ENCODE measurements around the gene TEF. TPM values are rescaled to one million over a fixed set of nuclear protein-coding genes. Genes with fewer than 3 reads are reported as not detected.

TEF gene
- total and polyA plus RNA-seq, 9 of the 15 experiments (the other 6 are each of a cell fraction or from before 2014, with no cell fraction given): 0.04 to 3.1 (median 1.2) TPM

DNA sequence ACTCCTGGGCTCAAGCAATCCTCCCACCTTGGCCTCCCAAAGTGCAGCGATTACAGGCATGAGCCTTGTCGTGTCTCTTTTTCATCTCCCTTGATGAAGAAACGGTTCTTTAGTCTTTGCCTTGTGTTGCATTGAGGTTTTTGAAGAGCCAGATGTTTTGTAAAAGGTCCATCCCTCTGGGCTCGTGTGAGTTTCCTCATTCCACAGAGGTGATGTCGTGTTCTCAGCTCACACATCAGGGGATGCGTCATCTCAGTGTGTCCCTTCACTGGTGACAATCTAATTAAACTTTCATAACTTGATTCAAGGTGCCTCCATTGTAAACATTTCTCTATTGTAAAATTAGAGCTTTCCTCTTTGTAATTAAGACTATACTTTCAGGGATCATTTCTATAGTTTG is 29.7 kb upstream of the TEF start:
- ATAC-seq (no peak), FAIRE-seq (no peak), DNase-seq (ENCODE audit: extremely low read depth in 1 of 4, low spot score in 3 of 4) (no peak)
- intact Hi-C loops (cut with micrococcal nuclease) (no loop called here), in situ Hi-C loops (cut with MboI) (no loop called here)
- Histone ChIP-seq H3K27ac (ENCODE audit: extremely low read depth, low read depth, low read length) (no peak overlapping the region), H3K27me3 (ENCODE audit: control insufficient read depth in 2 of 2, insufficient read depth in 2 of 2, low read length in 2 of 2) (no peaks in the 10 kb centered on the region), H4K20me1 (replicated peaks; ENCODE audit: control insufficient read depth, insufficient read depth, low read length) (no peaks in the 10 kb centered on the region), H3K36me3 (ENCODE audit: control insufficient read depth, insufficient read depth, low read length) (peaks cover 90% of the 10 kb centered on the region; the same call in 2 of the 3 replicates), H3K9ac (ENCODE audit: insufficient read depth in 1 of 2, low read depth in 2 of 2, low read length in 2 of 2) (no peak overlapping the region), H2AFZ (ENCODE audit: low read depth, low read length) (no peak overlapping the region), H3K4me3 (no peak overlapping the region), H3K4me1 (replicated peaks in 1 of 2; ENCODE audit: control insufficient read depth in 2 of 2, insufficient read depth in 2 of 2, low read length in 2 of 2) (peaks cover 10 to 32% of the 10 kb centered on the region in 2 experiments; a peak in 4 of 5 replicates), H3K79me2 (ENCODE audit: control insufficient read depth, insufficient read depth, low read length) (no peaks in the 10 kb centered on the region; the same call in 2 of the 3 replicates), H3K9me3 (replicated peaks; ENCODE audit: control insufficient read depth, insufficient read depth, low read depth, low read length) (no peaks in the 10 kb centered on the region), H3K4me2 (ENCODE audit: insufficient read depth, low read length) (no peak overlapping the region), H3K9me1 (ENCODE audit: control insufficient read depth, insufficient read depth, low read length) (no peaks in the 10 kb centered on the region)
- TF ChIP-seq, protein P1, sequence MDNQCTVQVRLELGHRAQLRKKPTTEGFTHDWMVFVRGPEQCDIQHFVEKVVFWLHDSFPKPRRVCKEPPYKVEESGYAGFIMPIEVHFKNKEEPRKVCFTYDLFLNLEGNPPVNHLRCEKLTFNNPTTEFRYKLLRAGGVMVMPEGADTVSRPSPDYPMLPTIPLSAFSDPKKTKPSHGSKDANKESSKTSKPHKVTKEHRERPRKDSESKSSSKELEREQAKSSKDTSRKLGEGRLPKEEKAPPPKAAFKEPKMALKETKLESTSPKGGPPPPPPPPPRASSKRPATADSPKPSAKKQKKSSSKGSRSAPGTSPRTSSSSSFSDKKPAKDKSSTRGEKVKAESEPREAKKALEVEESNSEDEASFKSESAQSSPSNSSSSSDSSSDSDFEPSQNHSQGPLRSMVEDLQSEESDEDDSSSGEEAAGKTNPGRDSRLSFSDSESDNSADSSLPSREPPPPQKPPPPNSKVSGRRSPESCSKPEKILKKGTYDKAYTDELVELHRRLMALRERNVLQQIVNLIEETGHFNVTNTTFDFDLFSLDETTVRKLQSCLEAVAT (IDR thresholded peaks at IDR 0.05): no peak
- BruUV-seq (replicated peaks): no TSS peak
- ChIA-PET CTCF (ENCODE audit: low intra/inter-chr PET ratio) (no interaction called here), POLR2A (no interaction called here)
- 82% methylated on average over 6 of the region's 6 CpGs for WGBS (ENCODE audit: insufficient coverage, low coverage, missing lambda C conversion rate)

DNA sequence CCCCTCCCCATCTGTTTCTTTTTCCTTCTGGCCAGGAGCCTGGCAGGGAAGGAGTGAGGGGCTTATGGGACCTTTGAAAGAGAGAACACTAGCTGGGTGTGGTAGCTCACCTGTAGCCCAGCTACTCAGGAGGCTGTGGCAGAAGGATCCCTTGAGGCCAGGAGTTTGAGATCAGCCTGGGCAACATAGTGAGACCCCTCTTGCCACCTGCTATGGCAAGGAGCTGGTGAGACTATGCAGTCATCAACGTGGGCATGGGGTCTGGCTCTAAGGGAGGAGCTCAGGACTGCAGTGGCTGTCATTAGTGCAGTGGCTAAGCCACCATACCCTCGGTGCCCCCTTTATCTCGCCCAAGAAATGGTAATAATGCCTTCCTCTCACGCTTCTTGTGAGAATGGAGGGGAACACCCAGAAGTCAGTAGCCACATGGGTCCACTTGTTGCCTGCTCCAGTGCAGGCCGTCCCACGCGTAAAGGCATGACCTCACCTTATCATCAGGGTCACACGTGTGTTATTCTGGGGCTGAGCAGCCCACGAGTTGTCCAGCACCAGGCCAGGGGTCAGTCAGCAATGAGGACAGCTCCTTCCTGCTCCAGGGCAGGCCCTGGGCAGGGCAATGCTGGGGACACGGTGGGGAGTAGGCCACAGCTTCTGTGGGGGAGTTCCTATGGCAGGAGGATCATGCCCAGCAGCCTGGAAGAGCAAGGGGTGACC is 27.7 kb upstream of the TEF start:
- peaks cover 84% of the 10 kb centered on the region; the same call in 2 of the 3 replicates for H3K36me3 ChIP-seq (ENCODE audit: control insufficient read depth, insufficient read depth, low read length)
- CTCF ChIA-PET (ENCODE audit: low intra/inter-chr PET ratio): no interaction called here
- TF ChIP-seq NCOR1 (IDR thresholded peaks at IDR 0.05) (no peak), BHLHE40 (IDR thresholded peaks at IDR 0.05; ENCODE audit: low read length) (0 out of 2 replicates have a peak, but pooled peaks have one; percentile 25), SAFB2 (IDR thresholded peaks at IDR 0.05; ENCODE audit: borderline replicate concordance, low read depth, low read length, severe bottlenecking) (no peak), MNT (conservative IDR thresholded peaks at IDR 0.05) (0 out of 4 replicates have a peak, but pooled peaks of 1 of the 2 experiments have one; percentile 25), ZC3H4 (CRISPR knock-in tag; IDR thresholded peaks at IDR 0.05; ENCODE audit: borderline replicate concordance) (0 out of 2 replicates have a peak, but pooled peaks have one; percentile 29), ZNF717 (CRISPR knock-in tag; IDR thresholded peaks at IDR 0.05) (no peak), GTF2F1 (IDR thresholded peaks at IDR 0.05; ENCODE audit: low read depth, low read length) (no peak), MCM5 (IDR thresholded peaks at IDR 0.05; ENCODE audit: low read depth) (no peak), MAX (CRISPR knock-in tag; IDR thresholded peaks at IDR 0.05) (peak; percentile 58), ARID1B (IDR thresholded peaks at IDR 0.05) (no peak), EWSR1 (IDR thresholded peaks at IDR 0.05; ENCODE audit: borderline replicate concordance, low read depth, partially characterized antibody) (no peak)

More for the DNA sequence above, 27.7 kb upstream of the TEF start:
- intact Hi-C loops (cut with micrococcal nuclease) (no loop called here), in situ Hi-C loops (cut with MboI) (no loop called here)
- no peaks in the 10 kb centered on the region for H4K20me1 ChIP-seq (replicated peaks; ENCODE audit: control insufficient read depth, insufficient read depth, low read length)
- H3K27me3 ChIP-seq (ENCODE audit: control insufficient read depth in 2 of 2, insufficient read depth in 2 of 2, low read length in 2 of 2): no peaks in the 10 kb centered on the region
- POLR2A ChIA-PET: interaction anchor here (0.7 to 1.1 kb wide), 2 partner anchors 9 to 52 kb away, joined by 3 read pairs; partner anchors contain the start of gene ZC3H7B
- no peak overlapping the region for H3K4me3 ChIP-seq
- no peaks in the 10 kb centered on the region for H3K9me3 ChIP-seq (replicated peaks; ENCODE audit: control insufficient read depth, insufficient read depth, low read depth, low read length)
- H3K9ac ChIP-seq (ENCODE audit: insufficient read depth in 1 of 2, low read depth in 2 of 2, low read length in 2 of 2): peak overlapping the region in 1 of 2 experiments; percentile 36; a peak in 2 of 4 replicates
- H3K4me1 ChIP-seq (replicated peaks in 1 of 2; ENCODE audit: control insufficient read depth in 2 of 2, insufficient read depth in 2 of 2, low read length in 2 of 2): peaks cover 10 to 49% of the 10 kb centered on the region in 2 experiments; a peak in 4 of 5 replicates
- no peak overlapping the region for H3K4me2 ChIP-seq (ENCODE audit: insufficient read depth, low read length)
- DNase-seq (ENCODE audit: extremely low read depth in 1 of 4, low spot score in 3 of 4): peak in 3 of 4 experiments; percentile 27 to 49 (median 39)
- H2AFZ ChIP-seq (ENCODE audit: low read depth, low read length): no peak overlapping the region
- H3K27ac ChIP-seq (ENCODE audit: extremely low read depth, low read depth, low read length): no peak overlapping the region; the same call in 2 of the 3 replicates
- FAIRE-seq: no peak
- WGBS (ENCODE audit: insufficient coverage, low coverage, missing lambda C conversion rate): 40% methylated on average over 9 of the region's 10 CpGs
- no peaks in the 10 kb centered on the region; the same call in 2 of the 3 replicates for H3K79me2 ChIP-seq (ENCODE audit: control insufficient read depth, insufficient read depth, low read length)
- ATAC-seq: no peak; the same call in 2 of the 3 replicates
- no TSS peak for BruUV-seq (replicated peaks)
- no peaks in the 10 kb centered on the region for H3K9me1 ChIP-seq (ENCODE audit: control insufficient read depth, insufficient read depth, low read length)
